ENCODE measurements around the gene ELK3. TPM values are rescaled to one million over a fixed set of nuclear protein-coding genes. Genes with fewer than 3 reads are reported as not detected.

ELK3 gene
- total RNA-seq, 2 donors from 2014 or later: 17.1 to 18.1 TPM

- H3K36me3 ChIP-seq (ENCODE audit: control insufficient read depth, insufficient read depth, low read length): peaks cover 31% of the 10 kb centered on the region
- Mint-ChIP-seq H3K4me3 (no peak overlapping the region), H3K9me3 (no peaks in the 10 kb centered on the region), H3K27me3 (ENCODE audit: insufficient read depth) (no peaks in the 10 kb centered on the region), H3K4me1 (peaks cover 10% of the 10 kb centered on the region), H3K27ac (peak overlapping the region; percentile 21), H3K36me3 (ENCODE audit: low read depth) (peaks cover 30% of the 10 kb centered on the region)
- no peak for TF ChIP-seq CTCF (conservative IDR thresholded peaks at IDR 0.05)
- no peaks in the 10 kb centered on the region for H3K27me3 ChIP-seq (ENCODE audit: control insufficient read depth, insufficient read depth, low read length, poor library complexity, severe bottlenecking)
- no peaks in the 10 kb centered on the region for H3K9me3 ChIP-seq (ENCODE audit: control insufficient read depth, low read length)
- WGBS, 2 experiments (ENCODE audit: insufficient coverage in 1 of 2, insufficient read length in 1 of 2): 78 to 92% methylated on average over 1 of the region's 2 CpGs
- H3K9ac ChIP-seq (ENCODE audit: extremely low read depth, low read length, poor library complexity, severe bottlenecking): no peak overlapping the region
- H3K4me3 ChIP-seq (ENCODE audit: low read length): no peak overlapping the region
- no peak for DNase-seq
- H3K27ac ChIP-seq (ENCODE audit: low read depth, low read length): peak overlapping the region; percentile 72
- H3K4me1 ChIP-seq (ENCODE audit: control insufficient read depth, insufficient read depth, low read length): no peaks in the 10 kb centered on the region
Measured at GRCh38 chr12:96302687-96303310, 108.6 kb downstream of the ELK3 start.

- no peaks in the 10 kb centered on the region for H3K27me3 ChIP-seq (ENCODE audit: control insufficient read depth, insufficient read depth, low read length, poor library complexity, severe bottlenecking)
- no peak for DNase-seq
- H3K4me3 ChIP-seq (ENCODE audit: low read length): no peak overlapping the region
- no peaks in the 10 kb centered on the region for H3K27me3 Mint-ChIP-seq (ENCODE audit: insufficient read depth)
- peaks cover 10% of the 10 kb centered on the region for H3K4me1 Mint-ChIP-seq
- TF ChIP-seq CTCF (conservative IDR thresholded peaks at IDR 0.05): no peak
- H3K27ac Mint-ChIP-seq: no peak overlapping the region
- no peak overlapping the region for H3K9ac ChIP-seq (ENCODE audit: extremely low read depth, low read length, poor library complexity, severe bottlenecking)
- peaks cover 25% of the 10 kb centered on the region for H3K36me3 ChIP-seq (ENCODE audit: control insufficient read depth, insufficient read depth, low read length)
- H3K9me3 ChIP-seq (ENCODE audit: control insufficient read depth, low read length): no peaks in the 10 kb centered on the region
- no peaks in the 10 kb centered on the region for H3K9me3 Mint-ChIP-seq
- H3K27ac ChIP-seq (ENCODE audit: low read depth, low read length): no peak overlapping the region
- peaks cover 30% of the 10 kb centered on the region for H3K36me3 Mint-ChIP-seq (ENCODE audit: low read depth)
- no peak overlapping the region for H3K4me3 Mint-ChIP-seq
- no peaks in the 10 kb centered on the region for H3K4me1 ChIP-seq (ENCODE audit: control insufficient read depth, insufficient read depth, low read length)
Measured at GRCh38 chr12:96303653-96304052, 109.5 kb downstream of the ELK3 start.

- Histone ChIP-seq H3K36me3 (ENCODE audit: control insufficient read depth, insufficient read depth, low read length) (peaks cover 32% of the 10 kb centered on the region), H3K4me3 (ENCODE audit: low read length) (no peak overlapping the region), H3K27ac (ENCODE audit: low read depth, low read length) (no peak overlapping the region), H3K9me3 (ENCODE audit: control insufficient read depth, low read length) (peaks cover 4% of the 10 kb centered on the region), H3K27me3 (ENCODE audit: control insufficient read depth, insufficient read depth, low read length, poor library complexity, severe bottlenecking) (no peaks in the 10 kb centered on the region), H3K9ac (ENCODE audit: extremely low read depth, low read length, poor library complexity, severe bottlenecking) (no peak overlapping the region), H3K4me1 (ENCODE audit: control insufficient read depth, insufficient read depth, low read length) (no peaks in the 10 kb centered on the region)
- Mint-ChIP-seq H3K4me3 (no peak overlapping the region), H3K36me3 (ENCODE audit: low read depth) (peaks cover 27% of the 10 kb centered on the region), H3K27ac (no peak overlapping the region), H3K4me1 (peaks cover 10% of the 10 kb centered on the region), H3K9me3 (no peaks in the 10 kb centered on the region), H3K27me3 (ENCODE audit: insufficient read depth) (no peaks in the 10 kb centered on the region)
- TF ChIP-seq CTCF (conservative IDR thresholded peaks at IDR 0.05): no peak
- 80 to 97% methylated on average over 1 to 3 of the region's 3 CpGs for WGBS, 2 experiments (ENCODE audit: insufficient coverage in 1 of 2, insufficient read length in 1 of 2)
- DNase-seq: no peak
Measured at GRCh38 chr12:96305665-96306064, 111.5 kb downstream of the ELK3 start.

Data from endodermal cell (in vitro differentiated cells).